Measurements from ENCODE around the gene KIF1B. TPM values are rescaled to one million over a fixed set of nuclear protein-coding genes. Genes with fewer than 3 reads are reported as not detected.
"Not testable (repeated sequence)": the region's sequence is repeated elsewhere in the genome, so short reads cannot be mapped to it uniquely, and the experiment has no call there.

The KIF1B gene
- total RNA-seq, 2 experiments from 2014 or later = 7.9 to 9.7 TPM

DNA sequence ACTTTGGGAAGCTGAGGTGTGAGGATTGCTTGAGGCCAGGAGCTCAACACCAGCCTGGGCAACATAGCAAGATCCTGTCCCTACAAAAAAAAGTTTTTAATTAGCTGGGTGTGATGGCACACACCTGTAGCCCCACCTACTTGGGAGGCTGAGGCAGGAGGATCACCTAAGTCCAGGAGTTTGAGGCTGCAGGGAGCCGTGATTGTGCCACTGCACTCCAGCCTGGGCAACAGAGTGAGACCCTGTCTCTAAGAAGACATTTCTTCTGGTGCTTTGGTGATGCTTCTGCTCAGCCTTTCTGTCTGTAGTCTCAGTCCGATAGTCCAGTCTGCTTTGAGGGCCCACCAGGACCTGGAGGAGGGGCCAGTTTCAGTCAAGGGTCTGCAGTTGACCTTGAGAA, 196.8 kb downstream of the KIF1B start:
- Mint-ChIP-seq H3K4me3 (no peak overlapping the region), H3K4me1 (ENCODE audit: low read depth) (no peaks in the 10 kb centered on the region), H3K27me3 (no peaks in the 10 kb centered on the region), H3K36me3 (ENCODE audit: low read depth) (peaks cover 76% of the 10 kb centered on the region), H3K27ac (no peak overlapping the region), H3K9me3 (no peaks in the 10 kb centered on the region)
- peaks cover 71% of the 10 kb centered on the region for H3K36me3 ChIP-seq (ENCODE audit: insufficient read depth, low read length)
- TF ChIP-seq, protein P1, sequence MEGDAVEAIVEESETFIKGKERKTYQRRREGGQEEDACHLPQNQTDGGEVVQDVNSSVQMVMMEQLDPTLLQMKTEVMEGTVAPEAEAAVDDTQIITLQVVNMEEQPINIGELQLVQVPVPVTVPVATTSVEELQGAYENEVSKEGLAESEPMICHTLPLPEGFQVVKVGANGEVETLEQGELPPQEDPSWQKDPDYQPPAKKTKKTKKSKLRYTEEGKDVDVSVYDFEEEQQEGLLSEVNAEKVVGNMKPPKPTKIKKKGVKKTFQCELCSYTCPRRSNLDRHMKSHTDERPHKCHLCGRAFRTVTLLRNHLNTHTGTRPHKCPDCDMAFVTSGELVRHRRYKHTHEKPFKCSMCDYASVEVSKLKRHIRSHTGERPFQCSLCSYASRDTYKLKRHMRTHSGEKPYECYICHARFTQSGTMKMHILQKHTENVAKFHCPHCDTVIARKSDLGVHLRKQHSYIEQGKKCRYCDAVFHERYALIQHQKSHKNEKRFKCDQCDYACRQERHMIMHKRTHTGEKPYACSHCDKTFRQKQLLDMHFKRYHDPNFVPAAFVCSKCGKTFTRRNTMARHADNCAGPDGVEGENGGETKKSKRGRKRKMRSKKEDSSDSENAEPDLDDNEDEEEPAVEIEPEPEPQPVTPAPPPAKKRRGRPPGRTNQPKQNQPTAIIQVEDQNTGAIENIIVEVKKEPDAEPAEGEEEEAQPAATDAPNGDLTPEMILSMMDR (IDR thresholded peaks at IDR 0.05) = no peak
- CTCF ChIA-PET = no interaction called here
- no peak overlapping the region for H3K4me3 ChIP-seq (ENCODE audit: low read length)
- intact Hi-C loops (cut with DNase I, micrococcal nuclease) = no loop called here
- no peaks in the 10 kb centered on the region for H3K4me1 ChIP-seq (ENCODE audit: insufficient read depth, low read length)
- ATAC-seq (ENCODE audit: poor library complexity) = no peak
- H3K9me3 ChIP-seq (ENCODE audit: control insufficient read depth in 1 of 2, insufficient read depth in 1 of 2, low read length in 2 of 2) = no peaks in the 10 kb centered on the region
- DNase-seq = no peak
- H3K27ac ChIP-seq (ENCODE audit: low read depth in 1 of 2, low read length in 2 of 2) = no peak overlapping the region
- H3K27me3 ChIP-seq (ENCODE audit: control insufficient read depth in 1 of 2, insufficient read depth in 2 of 2, low read length in 2 of 2) = no peaks in the 10 kb centered on the region
- POLR2A ChIA-PET = no interaction called here

DNA sequence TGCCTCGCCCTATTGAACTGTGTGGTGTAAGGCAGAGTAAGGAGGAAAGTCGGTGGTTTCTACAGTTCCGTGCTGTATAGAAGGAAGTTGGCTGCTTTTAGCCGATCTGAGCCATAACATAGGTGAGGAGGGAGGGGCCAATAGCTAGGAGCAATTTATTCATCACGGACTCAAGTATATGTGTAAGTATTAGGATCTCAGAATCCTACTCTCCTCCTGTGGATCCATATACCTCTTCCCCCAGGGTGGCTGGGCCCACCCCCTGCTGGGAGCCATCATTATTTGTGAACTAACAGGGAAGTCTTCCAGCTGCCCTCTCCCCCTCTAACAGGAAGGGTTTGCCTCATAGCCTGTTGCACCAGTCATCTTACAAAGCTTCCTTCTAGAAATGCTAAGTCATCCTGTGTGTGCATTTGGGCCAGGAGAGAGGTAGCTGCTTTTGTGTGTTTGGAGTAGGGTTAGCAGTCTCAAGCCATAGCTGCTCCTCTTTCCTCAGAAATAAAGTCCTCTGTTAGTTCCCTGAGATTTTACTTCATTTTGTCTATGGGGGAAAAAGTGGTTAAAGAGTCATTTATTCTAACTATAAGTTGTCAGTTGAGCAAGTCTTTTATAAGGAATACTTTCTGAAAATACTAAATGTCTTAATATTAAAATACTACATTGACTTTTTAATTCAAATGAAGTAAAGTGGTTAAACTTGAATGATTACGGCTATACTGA, 205.0 kb downstream of the KIF1B start:
- no peak overlapping the region for H3K4me3 Mint-ChIP-seq
- POLR2A ChIA-PET = no interaction called here
- ATAC-seq (ENCODE audit: poor library complexity) = peak; percentile 51

DNA sequence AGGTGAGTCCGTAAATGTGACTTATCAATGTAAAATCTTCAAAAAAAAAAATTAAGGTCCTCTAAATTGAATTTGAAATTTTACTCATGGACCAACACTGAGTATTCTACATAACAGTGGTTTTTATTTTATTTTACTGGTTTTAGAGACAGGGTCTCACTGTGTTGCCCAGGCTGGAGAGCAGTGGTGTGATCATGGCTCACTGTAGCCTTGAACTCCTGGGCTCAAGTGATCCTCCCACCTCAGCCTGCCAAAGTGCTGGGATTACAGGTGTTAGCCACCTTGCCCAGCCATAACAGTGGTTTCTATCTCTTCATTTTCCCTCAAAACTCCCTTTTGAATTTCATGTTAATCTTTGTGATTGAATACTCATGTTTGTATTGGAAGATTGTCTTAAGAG, 205.6 kb downstream of the KIF1B start:
- ATAC-seq (ENCODE audit: poor library complexity); H3K27me3 ChIP-seq (ENCODE audit: control insufficient read depth in 1 of 2, insufficient read depth in 2 of 2, low read length in 2 of 2); H3K4me3 ChIP-seq (ENCODE audit: low read length); H3K27me3 Mint-ChIP-seq; H3K4me1 Mint-ChIP-seq (ENCODE audit: low read depth); intact Hi-C loops (cut with DNase I, micrococcal nuclease); H3K9me3 ChIP-seq (ENCODE audit: control insufficient read depth in 1 of 2, insufficient read depth in 1 of 2, low read length in 2 of 2); H3K27ac Mint-ChIP-seq; H3K9me3 Mint-ChIP-seq; H3K27ac ChIP-seq (ENCODE audit: low read depth in 1 of 2, low read length in 2 of 2); H3K4me1 ChIP-seq (ENCODE audit: insufficient read depth, low read length); CTCF ChIA-PET; DNase-seq; POLR2A ChIA-PET; H3K4me3 Mint-ChIP-seq: not testable (repeated sequence)
- peaks cover 54% of the 10 kb centered on the region for H3K36me3 ChIP-seq (ENCODE audit: insufficient read depth, low read length)
- H3K36me3 Mint-ChIP-seq (ENCODE audit: low read depth) = peaks cover 88% of the 10 kb centered on the region

More for the DNA sequence above, 205.0 kb downstream of the KIF1B start:
- TF ChIP-seq, protein P1 (IDR thresholded peaks at IDR 0.05) = no peak
- peak in 3 of 14 experiments; percentile 21 to 46 (median 43) for DNase-seq
- no peak overlapping the region for H3K4me3 ChIP-seq (ENCODE audit: low read length)
- H3K36me3 ChIP-seq (ENCODE audit: insufficient read depth, low read length) = peaks cover 56% of the 10 kb centered on the region
- no peaks in the 10 kb centered on the region for H3K27me3 ChIP-seq (ENCODE audit: control insufficient read depth in 1 of 2, insufficient read depth in 2 of 2, low read length in 2 of 2)
- H3K27ac ChIP-seq (ENCODE audit: low read depth in 1 of 2, low read length in 2 of 2) = no peak overlapping the region
- peaks cover 6% of the 10 kb centered on the region for H3K4me1 ChIP-seq (ENCODE audit: insufficient read depth, low read length)
- no peaks in the 10 kb centered on the region for H3K9me3 ChIP-seq (ENCODE audit: control insufficient read depth in 1 of 2, insufficient read depth in 1 of 2, low read length in 2 of 2)
- peaks cover 5% of the 10 kb centered on the region for H3K4me1 Mint-ChIP-seq (ENCODE audit: low read depth)
- intact Hi-C loops (cut with DNase I, micrococcal nuclease) = no loop called here
- peak overlapping the region; percentile 10 for H3K27ac Mint-ChIP-seq
- CTCF ChIA-PET = no interaction called here
- peaks cover 89% of the 10 kb centered on the region for H3K36me3 Mint-ChIP-seq (ENCODE audit: low read depth)
- no peaks in the 10 kb centered on the region for H3K9me3 Mint-ChIP-seq
- no peaks in the 10 kb centered on the region for H3K27me3 Mint-ChIP-seq

DNA sequence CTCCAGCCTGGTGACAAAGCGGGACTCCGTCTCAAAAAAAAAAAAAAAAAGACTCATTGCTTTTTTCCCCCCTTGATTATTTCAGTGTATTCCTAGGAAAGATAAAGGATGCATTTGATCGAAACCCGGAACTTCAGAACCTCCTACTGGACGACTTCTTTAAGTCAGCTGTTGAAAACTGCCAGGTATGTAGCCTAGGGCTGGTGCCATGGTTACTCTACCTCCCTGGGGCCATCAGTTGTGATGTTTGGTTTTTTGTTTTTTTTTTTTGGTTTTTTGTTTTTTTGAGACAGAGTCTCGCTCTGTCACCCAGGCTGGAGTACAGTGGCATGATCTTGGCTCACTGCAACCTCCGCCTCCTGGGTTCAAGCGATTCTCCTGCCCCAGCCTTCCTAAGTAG, 208.4 kb downstream of the KIF1B start:
- intact Hi-C loops (cut with DNase I, micrococcal nuclease); DNase-seq; POLR2A ChIA-PET; H3K27me3 Mint-ChIP-seq; H3K9me3 ChIP-seq (ENCODE audit: control insufficient read depth in 1 of 2, insufficient read depth in 1 of 2, low read length in 2 of 2); H3K27ac ChIP-seq (ENCODE audit: low read depth in 1 of 2, low read length in 2 of 2); ATAC-seq (ENCODE audit: poor library complexity); H3K4me1 Mint-ChIP-seq (ENCODE audit: low read depth); H3K4me3 ChIP-seq (ENCODE audit: low read length); H3K4me1 ChIP-seq (ENCODE audit: insufficient read depth, low read length); H3K9me3 Mint-ChIP-seq; H3K27ac Mint-ChIP-seq; H3K27me3 ChIP-seq (ENCODE audit: control insufficient read depth in 1 of 2, insufficient read depth in 2 of 2, low read length in 2 of 2); H3K4me3 Mint-ChIP-seq: not testable (repeated sequence)
- H3K36me3 Mint-ChIP-seq (ENCODE audit: low read depth) = peaks cover 66% of the 10 kb centered on the region
- peaks cover 31% of the 10 kb centered on the region for H3K36me3 ChIP-seq (ENCODE audit: insufficient read depth, low read length)
- CTCF ChIA-PET = interaction anchor here (1.2 kb wide), 1 partner anchor 11 kb away, joined by 3 read pairs; the partner anchor contains the start of gene CENPS
